HL-60 (cell line): ENCODE measurements around the gene RAET1E.
"Not testable (repeated sequence)": the region's sequence is repeated elsewhere in the genome, so short reads cannot be mapped to it uniquely, and the experiment has no call there.

Source experiments
- DNase-seq, 2 experiments: peaks; one replicate each; pipeline ENCODE4 v3.0.0-alpha.2; 2010 to 2020; ENCODE audit warnings: low read depth in 1 of 2, low spot score in 1 of 2
- H3K27ac ChIP-seq: fragments of 250-450 bp; sonication (Bioruptor Pico); replicated peaks from 2 replicates; pipeline ENCODE4 v1.5.1; 2020; ENCODE audit warnings: mild to moderate bottlenecking, moderate library complexity
- H3K27me3 ChIP-seq: fragments of 250-450 bp; sonication (Bioruptor Pico); 2 replicates; pipeline ENCODE4 v1.5.1; 2021; ENCODE audit warnings: mild to moderate bottlenecking, moderate library complexity; ENCODE audit not compliant: insufficient read depth, poor library complexity, severe bottlenecking
- H3K4me3 ChIP-seq: replicated peaks from 2 replicates; pipeline ENCODE4 v1.5.1; 2011; ENCODE audit warnings: mild to moderate bottlenecking, control low read depth, low read length; ENCODE audit not compliant: insufficient read depth
- CTCF ChIP-seq: IDR thresholded peaks from one replicate; pipeline ENCODE4 v1.5.1; 2011; ENCODE audit warnings: low read length, control low read depth, inconsistent platforms; ENCODE audit not compliant: insufficient read depth
- GABPA ChIP-seq: IDR thresholded peaks from 2 replicates; pipeline ENCODE4 v1.6.1; 2012; ENCODE audit warnings: low read depth
- POLR2AphosphoS5 ChIP-seq: IDR thresholded peaks from 2 replicates; pipeline ENCODE4 v1.6.1; 2012; ENCODE audit warnings: low read depth
- REST ChIP-seq: IDR thresholded peaks from 2 replicates; pipeline ENCODE4 v1.6.1; 2012; ENCODE audit warnings: low read depth; ENCODE audit not compliant: insufficient replicate concordance
- SPI1 ChIP-seq: IDR thresholded peaks from 2 replicates; pipeline ENCODE4 v1.6.1; 2012; ENCODE audit warnings: low read depth, mild to moderate bottlenecking, borderline replicate concordance

The RAET1E gene

GRCh38 chr6:149913540-149914240, 15.8 kb upstream of the RAET1E start:
- H3K4me3 ChIP-seq, result no peak overlapping the region
- DNase-seq, result no peak
- peaks cover 2% of the 10 kb centered on the region for H3K27me3 ChIP-seq
- TF ChIP-seq CTCF, result no peak
- no peak for TF ChIP-seq POLR2AphosphoS5
- TF ChIP-seq SPI1, result no peak
- TF ChIP-seq GABPA, result no peak
- no peak for TF ChIP-seq REST
- no peak overlapping the region for H3K27ac ChIP-seq

DNA sequence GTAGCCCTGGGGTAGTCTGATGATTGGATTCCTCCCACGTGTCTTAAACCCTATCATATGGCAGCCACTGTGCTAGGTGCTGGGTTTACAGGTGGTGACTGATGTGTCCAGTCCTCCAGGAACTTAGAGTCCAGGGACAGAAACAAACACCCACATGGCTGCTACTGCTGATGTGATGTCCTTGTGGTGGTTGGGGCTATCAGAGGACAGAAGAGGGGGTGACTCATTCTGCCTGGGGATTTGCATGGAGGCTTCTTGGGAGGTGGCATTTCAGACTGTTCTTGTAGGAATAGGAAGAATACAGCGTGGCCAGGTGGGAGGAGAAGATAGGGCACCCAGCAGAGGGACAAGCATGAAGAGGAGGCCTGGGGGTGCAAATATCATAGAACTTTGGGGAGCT, 15.2 kb upstream of the RAET1E start:
- TF ChIP-seq POLR2AphosphoS5, result no peak
- TF ChIP-seq GABPA, result no peak
- no peak for TF ChIP-seq REST
- no peak for TF ChIP-seq CTCF
- no peak for TF ChIP-seq SPI1
- Histone ChIP-seq H3K4me3 (no peak overlapping the region), H3K27me3 (peaks cover 2% of the 10 kb centered on the region), H3K27ac (no peak overlapping the region)
- no peak for DNase-seq

DNA sequence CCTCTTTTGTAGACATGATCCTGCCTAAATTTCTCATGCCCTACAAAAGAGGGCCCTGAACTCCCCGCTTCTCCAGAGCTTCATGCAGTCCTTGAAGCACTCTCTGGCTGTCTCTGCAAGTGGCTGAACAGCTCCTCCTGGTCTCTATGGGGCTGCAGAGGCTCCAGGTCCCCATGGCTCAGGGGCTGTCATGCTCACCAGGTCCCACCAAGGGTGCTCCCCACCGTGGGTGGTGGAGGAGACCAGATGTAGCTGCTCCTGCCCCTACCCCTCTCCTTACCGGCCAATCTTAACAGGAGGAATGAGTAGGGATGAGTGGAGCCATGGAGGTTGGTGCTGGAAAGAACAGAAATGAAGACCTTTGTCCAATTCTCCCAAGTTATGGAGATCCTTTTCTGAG, 14.8 kb upstream of the RAET1E start:
- not testable (repeated sequence) for DNase-seq, H3K27me3 ChIP-seq, H3K4me3 ChIP-seq, H3K27ac ChIP-seq

DNA sequence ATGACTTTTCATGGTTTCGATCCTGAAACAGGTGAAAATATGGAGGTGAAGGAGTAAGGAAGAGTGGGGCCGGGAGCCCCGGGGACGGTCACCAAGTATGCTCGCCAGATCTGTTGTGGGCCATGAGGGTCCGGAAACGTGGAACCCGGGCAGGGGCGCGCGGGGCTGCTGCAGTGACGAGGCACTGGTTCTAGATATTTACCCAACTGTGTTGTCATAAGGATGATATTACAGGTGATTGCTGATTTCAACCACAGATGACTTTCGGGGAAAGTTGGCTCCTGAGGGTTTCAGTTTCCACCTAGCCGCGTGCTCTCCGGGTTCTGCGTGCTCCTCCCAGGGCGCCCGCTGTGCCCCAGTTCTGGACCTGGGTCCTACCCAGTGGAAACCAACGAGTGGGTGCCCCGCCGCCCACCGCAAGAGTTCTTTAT, 12.8 kb upstream of the RAET1E start:
- Histone ChIP-seq H3K27ac (no peak overlapping the region), H3K27me3 (peaks cover 2% of the 10 kb centered on the region), H3K4me3 (no peak overlapping the region)
- no peak for DNase-seq
- TF ChIP-seq POLR2AphosphoS5 (no peak), REST (no peak), GABPA (no peak), SPI1 (no peak), CTCF (no peak)
